GM12878 (cell line): ENCODE data around the gene MOCS1. TPM values are rescaled to one million over a fixed set of nuclear protein-coding genes. Genes with fewer than 3 reads are reported as not detected.

ENCODE experiments used
- ATAC-seq: fragments of 200-7000 bp; cut with Tn5 transposase; 3 replicates; pipeline ENCODE4 v1.9.1; 2020; ENCODE audit warnings: mild to moderate bottlenecking, moderate library complexity
- BruUV-seq: library from RNA; stranded (reverse); fragments of 400-500 nt; replicated peaks from 2 replicates; lab custom pipeline; 2021; lab: Mats Ljungman, UMichigan
- CTCF ChIA-PET: fragments of 300-600 bp; sonication (Branson Sonifier 250); formaldehyde crosslinking; extraction: SDS; loops from one replicate; lab custom pipeline; 2021; ENCODE audit warnings: inconsistent platforms; lab: Yijun Ruan, JAX
- POLR2A ChIA-PET: fragments of 350-600 bp; formaldehyde crosslinking; extraction: SDS; loops from one replicate; lab custom pipeline; 2021; ENCODE audit warnings: inconsistent platforms; lab: Charles Lee
- RAD21 ChIA-PET: fragments of 300-600 bp; sonication (Branson Sonifier 250); formaldehyde crosslinking; loops from one replicate; lab custom pipeline; 2023; ENCODE audit warnings: antibody characterized with exemption; ENCODE audit not compliant: unreplicated experiment; lab: Charles Lee
- SMC1A ChIA-PET: fragments of 300-600 bp; sonication (Branson Sonifier 250); formaldehyde crosslinking; loops from one replicate; lab custom pipeline; 2023; ENCODE audit not compliant: unreplicated experiment, uncharacterized antibody; lab: Charles Lee
- DNase-seq: peaks from one replicate; pipeline ENCODE4 v3.0.0-alpha.2; 2011; ENCODE audit warnings: low read depth, low spot score
- FAIRE-seq: peaks from 3 replicates; lab custom pipeline; 2011; peaks lifted over from hg19 to GRCh38; lab: Jason Lieb, UNC
- H2AFZ ChIP-seq: 2 replicates; pipeline ENCODE4 v1.6.0; 2011; ENCODE audit warnings: low read depth, low read length, control low read depth; ENCODE audit not compliant: control insufficient read depth
- H3K27ac ChIP-seq: 2 replicates; pipeline ENCODE4 v1.5.1; 2011; ENCODE audit warnings: control low read depth; ENCODE audit not compliant: control insufficient read depth, insufficient read depth
- H3K27me3 ChIP-seq, 2 experiments: replicated peaks in 1 of 2; 2 replicates each; pipeline versions ENCODE4 v1.6.0 to v1.6.1; 2011; ENCODE audit warnings: low read length in 1 of 2; ENCODE audit not compliant: control insufficient read depth in 2 of 2, insufficient read depth in 2 of 2
- H3K36me3 ChIP-seq, 2 experiments: 2 replicates each; pipeline ENCODE4 v1.5.1; 2011; ENCODE audit warnings: low read length in 1 of 2; ENCODE audit not compliant: control insufficient read depth in 2 of 2, insufficient read depth in 2 of 2
- H3K4me1 ChIP-seq: 2 replicates; pipeline ENCODE4 v1.6.1; 2011; ENCODE audit warnings: mild to moderate bottlenecking, low read length, moderate library complexity, mixed read lengths; ENCODE audit not compliant: control insufficient read depth, insufficient read depth
- H3K4me2 ChIP-seq: 2 replicates; pipeline ENCODE4 v1.6.0; 2011; ENCODE audit warnings: control low read depth; ENCODE audit not compliant: control insufficient read depth, insufficient read depth
- H3K4me3 ChIP-seq: fragments of 200-600 bp; sonication (generic); 2 replicates; pipeline ENCODE4 v1.5.1; 2016
- H3K79me2 ChIP-seq: 2 replicates; pipeline ENCODE4 v1.6.0; 2011; ENCODE audit warnings: low read length; ENCODE audit not compliant: control insufficient read depth, insufficient read depth
- H3K9ac ChIP-seq: 2 replicates; pipeline ENCODE4 v1.8.0; 2011; ENCODE audit warnings: low read length, control low read depth, mixed read lengths; ENCODE audit not compliant: control insufficient read depth, insufficient read depth
- H3K9me3 ChIP-seq: replicated peaks from 3 replicates; pipeline ENCODE4 v1.5.1; 2011; ENCODE audit warnings: mild to moderate bottlenecking, low read length; ENCODE audit not compliant: control insufficient read depth, insufficient read depth
- H4K20me1 ChIP-seq: 2 replicates; pipeline ENCODE4 v1.6.0; 2011; ENCODE audit not compliant: control insufficient read depth, insufficient read depth
- CHD2 ChIP-seq: IDR thresholded peaks from 2 replicates; pipeline ENCODE4 v1.6.1; 2011; ENCODE audit warnings: low read depth, low read length, improper control_type of control experiment, borderline replicate concordance
- JUND ChIP-seq: IDR thresholded peaks from 2 replicates; pipeline ENCODE4 v1.6.1; 2012; ENCODE audit warnings: low read depth, mild to moderate bottlenecking, low read length, improper control_type of control experiment, moderate library complexity
- KDM1A ChIP-seq: fragments of 200-600 bp; sonication (generic); IDR thresholded peaks from 2 replicates; pipeline ENCODE4 v1.6.1; 2016; ENCODE audit warnings: borderline replicate concordance
- MEF2B ChIP-seq: fragments of 450-650 bp; IDR thresholded peaks from 2 replicates; pipeline ENCODE4 v1.6.1; 2018; ENCODE audit warnings: mild to moderate bottlenecking, moderate library complexity; ENCODE audit not compliant: partially characterized antibody, poor library complexity, severe bottlenecking
- RUNX3 ChIP-seq: IDR thresholded peaks from 2 replicates; pipeline ENCODE4 v1.6.1; 2012; ENCODE audit warnings: low read length, inconsistent platforms
- SIX5 ChIP-seq: IDR thresholded peaks from 2 replicates; pipeline ENCODE4 v1.6.1; 2011; ENCODE audit warnings: mild to moderate bottlenecking, low read depth, low read length, moderate library complexity; ENCODE audit not compliant: severe bottlenecking
- SUPT20H ChIP-seq: IDR thresholded peaks from 2 replicates; pipeline ENCODE4 v1.6.1; 2011; ENCODE audit warnings: low read depth, mild to moderate bottlenecking, low read length, moderate library complexity, borderline replicate concordance; ENCODE audit not compliant: control insufficient read depth
- WGBS: methylation state at CpG from one replicate; pipeline ENCODE4 v1.1.6; 2016; ENCODE audit warnings: low lambda C conversion rate; ENCODE audit not compliant: insufficient replicate concordance, insufficient coverage; ENCODE audit errors: missing lambda C conversion rate; 5-methylcytosine and 5-hydroxymethylcytosine counted together
- in situ Hi-C: fragments of 300-500 bp; cut with MboI; formaldehyde crosslinking; loops from 9 replicates; pipeline ENCODE4 v1.14.3; 2018; ENCODE audit warnings: mixed read lengths
- intact Hi-C: fragments of 100-400 bp; cut with micrococcal nuclease; formaldehyde crosslinking; loops from one replicate; pipeline ENCODE4 v1.14.2; 2022; ENCODE audit not compliant: unreplicated experiment
- polyA plus RNA-seq, 11 experiments: library from polyadenylated mRNA; depleted of rRNA in 4 of 11; unstranded in 6 of 11; stranded (reverse) in 5 of 11; fragments of >200 nt; fragmentation: Nextera tagmentation in 4 of 11; fragmentation: Illumina TruSeq in 1 of 11; extraction: Ambion mirVana in 4 of 11; extraction: Trizol in 1 of 11; gene quantifications; 1 replicate in 1 of 11; 2 replicates in 10 of 11; pipeline versions ENCODE4 v1.2.1 to v1.2.3, GENCODE V29; 2011 to 2016; ENCODE audit warnings: inconsistent platforms in 2 of 11, missing spikeins in 2 of 11, low read depth in 1 of 11
- total RNA-seq, 4 experiments: library from RNA; depleted of rRNA in 3 of 4; stranded (reverse); fragments of >200 nt in 3 of 4; fragmentation: Illumina TruSeq in 1 of 4; extraction: Trizol in 1 of 4; gene quantifications; 2 replicates each; pipeline versions ENCODE4 v1.2.1 to v1.2.3, GENCODE V29; 2013 to 2021
- TF ChIP-seq, protein P1 (sequence below): fragments of 450-650 bp; IDR thresholded peaks from 2 replicates; pipeline ENCODE4 v1.6.1; 2017; ENCODE audit warnings: borderline replicate concordance

MOCS1 gene
- total and polyA plus RNA-seq, 10 of the 15 experiments (the other 5 are each of a cell fraction or from before 2014, with no cell fraction given): 0.02 to 5.4 (median 0.16) TPM; not detected in 2

DNA sequence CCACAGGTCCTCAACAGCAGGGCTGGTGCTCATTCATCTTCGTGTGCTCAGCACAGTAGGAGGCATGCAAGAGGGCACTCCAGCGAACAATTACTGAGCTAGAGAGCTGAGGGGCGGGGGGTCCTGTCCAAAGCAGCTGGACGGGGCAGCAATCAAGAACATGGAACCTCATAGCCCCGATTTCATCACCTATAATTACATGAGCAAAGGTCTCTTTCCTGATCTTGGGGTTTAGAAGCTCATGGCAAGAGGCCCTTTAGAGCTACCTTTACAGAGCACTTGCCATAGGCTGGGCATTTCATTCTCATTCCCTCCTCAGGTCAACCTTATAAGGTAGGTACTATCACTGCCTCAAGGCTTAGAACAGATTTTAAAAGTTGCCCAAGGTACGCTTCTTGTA is 10.4 kb downstream of the MOCS1 start:
- Histone ChIP-seq H3K4me2 (no peak overlapping the region), H3K27ac (no peak overlapping the region), H4K20me1 (no peaks in the 10 kb centered on the region), H2AFZ (no peak overlapping the region), H3K4me3 (no peak overlapping the region), H3K9me3 (no peaks in the 10 kb centered on the region), H3K4me1 (no peaks in the 10 kb centered on the region), H3K27me3 (no peaks in the 10 kb centered on the region), H3K9ac (no peak overlapping the region), H3K79me2 (no peaks in the 10 kb centered on the region), H3K36me3 (no peaks in the 10 kb centered on the region)
- WGBS: 11% methylated on average over 6 of the region's 6 CpGs
- RAD21 ChIA-PET: no interaction called here
- DNase-seq (no peak), ATAC-seq (no peak), FAIRE-seq (no peak)
- SMC1A ChIA-PET: no interaction called here
- in situ Hi-C loops (no loop called here), intact Hi-C loops (no loop called here)
- CTCF ChIA-PET: no interaction called here
- TF ChIP-seq, protein P1, sequence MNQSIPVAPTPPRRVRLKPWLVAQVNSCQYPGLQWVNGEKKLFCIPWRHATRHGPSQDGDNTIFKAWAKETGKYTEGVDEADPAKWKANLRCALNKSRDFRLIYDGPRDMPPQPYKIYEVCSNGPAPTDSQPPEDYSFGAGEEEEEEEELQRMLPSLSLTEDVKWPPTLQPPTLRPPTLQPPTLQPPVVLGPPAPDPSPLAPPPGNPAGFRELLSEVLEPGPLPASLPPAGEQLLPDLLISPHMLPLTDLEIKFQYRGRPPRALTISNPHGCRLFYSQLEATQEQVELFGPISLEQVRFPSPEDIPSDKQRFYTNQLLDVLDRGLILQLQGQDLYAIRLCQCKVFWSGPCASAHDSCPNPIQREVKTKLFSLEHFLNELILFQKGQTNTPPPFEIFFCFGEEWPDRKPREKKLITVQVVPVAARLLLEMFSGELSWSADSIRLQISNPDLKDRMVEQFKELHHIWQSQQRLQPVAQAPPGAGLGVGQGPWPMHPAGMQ: no peak
- TF ChIP-seq KDM1A (no peak), MEF2B (no peak), JUND (no peak), RUNX3 (no peak), SUPT20H (no peak), SIX5 (no peak), CHD2 (no peak)
- BruUV-seq: no TSS peak
- POLR2A ChIA-PET: no interaction called here
